Thyroid gland (tissue), 4 donors: ENCODE data around the gene CKS1B.

ENCODE experiments used
- POLR2A ChIP-seq, 2 donors: fragments of 450-650 bp; IDR thresholded peaks; one replicate each; pipeline ENCODE4 v1.6.1; 2017; ENCODE audit warnings: antibody characterized with exemption in 2 of 2, mild to moderate bottlenecking in 2 of 2, moderate library complexity in 1 of 2
- TF ChIP-seq, protein P1 (sequence below), 6 experiments: fragments of 200-600 bp in 3 of 6; fragments of 450-650 bp in 3 of 6; sonication (generic) in 3 of 6; IDR thresholded peaks; one replicate each; pipeline ENCODE4 v1.5.1; 2016 to 2019; ENCODE audit warnings: antibody characterized with exemption in 6 of 6, mild to moderate bottlenecking in 2 of 6, inconsistent platforms in 1 of 6, moderate library complexity in 1 of 6

DNA sequence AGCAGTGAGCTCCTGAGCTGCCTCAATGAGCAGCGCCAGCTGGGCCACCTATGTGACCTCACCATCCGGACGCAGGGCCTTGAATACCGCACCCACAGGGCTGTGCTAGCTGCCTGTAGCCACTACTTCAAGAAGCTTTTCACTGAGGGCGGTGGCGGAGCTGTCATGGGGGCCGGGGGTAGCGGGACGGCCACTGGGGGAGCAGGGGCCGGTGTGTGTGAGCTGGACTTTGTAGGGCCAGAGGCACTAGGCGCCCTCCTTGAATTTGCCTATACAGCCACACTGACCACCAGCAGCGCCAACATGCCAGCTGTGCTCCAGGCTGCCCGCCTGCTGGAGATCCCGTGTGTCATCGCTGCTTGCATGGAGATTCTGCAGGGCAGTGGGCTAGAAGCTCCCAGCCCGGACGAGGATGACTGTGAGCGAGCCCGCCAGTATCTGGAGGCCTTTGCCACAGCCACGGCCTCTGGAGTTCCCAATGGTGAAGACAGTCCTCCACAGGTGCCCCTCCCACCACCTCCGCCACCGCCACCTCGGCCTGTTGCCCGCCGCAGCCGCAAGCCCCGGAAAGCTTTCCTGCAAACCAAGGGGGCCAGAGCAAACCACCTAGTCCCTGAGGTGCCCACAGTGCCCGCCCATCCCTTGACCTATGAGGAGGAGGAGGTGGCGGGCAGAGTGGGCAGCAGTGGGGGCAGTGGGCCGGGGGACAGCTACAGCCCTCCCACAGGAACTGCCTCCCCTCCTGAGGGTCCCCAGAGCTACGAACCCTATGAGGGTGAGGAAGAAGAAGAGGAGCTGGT lies 40.4 kb downstream of the CKS1B start:
- TF ChIP-seq POLR2A (IDR thresholded peaks at IDR 0.05), result no peak
- TF ChIP-seq, protein P1, sequence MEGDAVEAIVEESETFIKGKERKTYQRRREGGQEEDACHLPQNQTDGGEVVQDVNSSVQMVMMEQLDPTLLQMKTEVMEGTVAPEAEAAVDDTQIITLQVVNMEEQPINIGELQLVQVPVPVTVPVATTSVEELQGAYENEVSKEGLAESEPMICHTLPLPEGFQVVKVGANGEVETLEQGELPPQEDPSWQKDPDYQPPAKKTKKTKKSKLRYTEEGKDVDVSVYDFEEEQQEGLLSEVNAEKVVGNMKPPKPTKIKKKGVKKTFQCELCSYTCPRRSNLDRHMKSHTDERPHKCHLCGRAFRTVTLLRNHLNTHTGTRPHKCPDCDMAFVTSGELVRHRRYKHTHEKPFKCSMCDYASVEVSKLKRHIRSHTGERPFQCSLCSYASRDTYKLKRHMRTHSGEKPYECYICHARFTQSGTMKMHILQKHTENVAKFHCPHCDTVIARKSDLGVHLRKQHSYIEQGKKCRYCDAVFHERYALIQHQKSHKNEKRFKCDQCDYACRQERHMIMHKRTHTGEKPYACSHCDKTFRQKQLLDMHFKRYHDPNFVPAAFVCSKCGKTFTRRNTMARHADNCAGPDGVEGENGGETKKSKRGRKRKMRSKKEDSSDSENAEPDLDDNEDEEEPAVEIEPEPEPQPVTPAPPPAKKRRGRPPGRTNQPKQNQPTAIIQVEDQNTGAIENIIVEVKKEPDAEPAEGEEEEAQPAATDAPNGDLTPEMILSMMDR (IDR thresholded peaks at IDR 0.05), result no peak
